Stimulated activated CD8-positive, alpha-beta memory T cell treated with anti-CD3 and anti-CD28 coated beads, Interleukin-4, amount 100 ng/mL, for 1 hour (primary cell): Measurements from ENCODE around the gene DZIP1L.

ENCODE experiments used
- DNase-seq, 2 donors: peaks; one replicate each; pipeline ENCODE4 v3.0.0-alpha.2; 2020; ENCODE audit warnings: low read depth in 2 of 2, low spot score in 1 of 2

The DZIP1L gene

GRCh38 chr3:138068579-138069174, 46.7 kb downstream of the DZIP1L start:
- peak; percentile 37 to 52 for DNase-seq

GRCh38 chr3:138068046-138068445, 47.4 kb downstream of the DZIP1L start:
- no peak for DNase-seq

- DNase-seq = no peak
These were observed 48.4 kb downstream of the DZIP1L start for GRCh38 chr3:138066972-138067371.

GRCh38 chr3:138066383-138066782, 49.0 kb downstream of the DZIP1L start:
- DNase-seq = no peak

GRCh38 chr3:138065949-138066348, 49.5 kb downstream of the DZIP1L start:
- DNase-seq = no peak

GRCh38 chr3:138063416-138063815, 52.0 kb downstream of the DZIP1L start:
- no peak for DNase-seq

GRCh38 chr3:138062626-138063025, 52.8 kb downstream of the DZIP1L start:
- DNase-seq = no peak

- no peak for DNase-seq
These were observed 53.4 kb downstream of the DZIP1L start for GRCh38 chr3:138062037-138062436.

- DNase-seq = no peak
These were observed 54.6 kb downstream of the DZIP1L start for GRCh38 chr3:138060792-138061191.

- DNase-seq = no peak
These were observed 56.1 kb downstream of the DZIP1L start for GRCh38 chr3:138059261-138059660.

GRCh38 chr3:138057384-138057783, 58.0 kb downstream of the DZIP1L start:
- no peak for DNase-seq

- DNase-seq = no peak
These were observed 61.4 kb downstream of the DZIP1L start for GRCh38 chr3:138054057-138054456.

- DNase-seq = no peak
These were observed 63.2 kb downstream of the DZIP1L start for GRCh38 chr3:138051947-138052802.

- DNase-seq = no peak
These were observed 66.1 kb downstream of the DZIP1L start for GRCh38 chr3:138049157-138049919.

- no peak for DNase-seq
These were observed 67.7 kb downstream of the DZIP1L start for GRCh38 chr3:138047596-138048158.

- DNase-seq = no peak
These were observed 68.5 kb downstream of the DZIP1L start for GRCh38 chr3:138046955-138047354.

- no peak for DNase-seq
These were observed 69.3 kb downstream of the DZIP1L start for GRCh38 chr3:138046085-138046484.

- DNase-seq = no peak
These were observed 72.0 kb downstream of the DZIP1L start for GRCh38 chr3:138043266-138044029.

GRCh38 chr3:138042043-138042442, 73.4 kb downstream of the DZIP1L start:
- no peak for DNase-seq

- no peak for DNase-seq
These were observed 76.5 kb downstream of the DZIP1L start for GRCh38 chr3:138038725-138039462.
